CD8-positive, alpha-beta memory T cell (primary cell): Measurements from ENCODE around the gene FLT3. TPM values are rescaled to one million over a fixed set of nuclear protein-coding genes. Genes with fewer than 3 reads are reported as not detected.

Experiments used
- CTCF ChIA-PET: fragments of 350-600 bp; sonication (Branson Sonifier 250); formaldehyde crosslinking; loops from one replicate; lab custom pipeline; 2021; ENCODE audit warnings: antibody characterized with exemption; lab: Charles Lee
- POLR2A ChIA-PET: fragments of 350-600 bp; sonication (Branson Sonifier 250); formaldehyde crosslinking; loops from one replicate; lab custom pipeline; 2021; ENCODE audit warnings: antibody characterized with exemption; lab: Charles Lee
- DNase-seq, 5 donors: peaks; one replicate each; pipeline versions ENCODE4 v3.0.0 to v3.0.0-alpha.2; 2020 to 2022; ENCODE audit warnings: mixed read lengths in 1 of 5
- H3K27ac ChIP-seq: one replicate; pipeline ENCODE4 v1.7.0; 2013; ENCODE audit warnings: low read depth, mild to moderate bottlenecking, low read length, moderate library complexity
- H3K27me3 ChIP-seq: 2 replicates; pipeline ENCODE4 v1.7.0; 2013; ENCODE audit warnings: low read length, mild to moderate bottlenecking; ENCODE audit not compliant: insufficient read depth, poor library complexity, severe bottlenecking
- H3K36me3 ChIP-seq: 2 replicates; pipeline ENCODE4 v1.7.0; 2013; ENCODE audit warnings: mild to moderate bottlenecking, low read length, moderate library complexity; ENCODE audit not compliant: insufficient read depth
- H3K4me1 ChIP-seq: 2 replicates; pipeline ENCODE4 v1.7.0; 2013; ENCODE audit warnings: mild to moderate bottlenecking, low read length, moderate library complexity; ENCODE audit not compliant: insufficient read depth
- H3K4me3 ChIP-seq: 2 replicates; pipeline ENCODE4 v1.7.0; 2013; ENCODE audit warnings: mild to moderate bottlenecking, low read length
- H3K9me3 ChIP-seq: 2 replicates; pipeline ENCODE4 v1.7.0; 2013; ENCODE audit warnings: mild to moderate bottlenecking, low read length
- H3K27ac Mint-ChIP-seq, 8 donors: one replicate each; pipeline ENCODE4 v1.8.0; 2020 to 2021; ENCODE audit warnings: mixed read lengths in 8 of 8, mild to moderate bottlenecking in 6 of 8, inconsistent platforms in 3 of 8, moderate library complexity in 3 of 8
- H3K27me3 Mint-ChIP-seq, 2 donors: one replicate each; pipeline ENCODE4 v1.8.0; 2020 to 2021; ENCODE audit warnings: mixed read lengths in 2 of 2, mild to moderate bottlenecking in 1 of 2, moderate library complexity in 1 of 2
- H3K36me3 Mint-ChIP-seq, 3 donors: one replicate each; pipeline ENCODE4 v1.8.0; 2020 to 2021; ENCODE audit warnings: mixed read lengths in 3 of 3, inconsistent platforms in 1 of 3, mild to moderate bottlenecking in 1 of 3
- H3K4me1 Mint-ChIP-seq, 3 donors: one replicate each; pipeline ENCODE4 v1.8.0; 2020 to 2021; ENCODE audit warnings: mixed read lengths in 3 of 3, inconsistent platforms in 1 of 3, mild to moderate bottlenecking in 1 of 3
- H3K4me3 Mint-ChIP-seq, 7 donors: one replicate each; pipeline ENCODE4 v1.8.0; 2020 to 2021; ENCODE audit warnings: mixed read lengths in 7 of 7, mild to moderate bottlenecking in 6 of 7, moderate library complexity in 4 of 7, inconsistent platforms in 2 of 7
- H3K9me3 Mint-ChIP-seq, 5 donors: one replicate each; pipeline ENCODE4 v1.8.0; 2020 to 2022; ENCODE audit warnings: mixed read lengths in 5 of 5, mild to moderate bottlenecking in 3 of 5, moderate library complexity in 2 of 5, inconsistent platforms in 1 of 5
- polyA plus RNA-seq: library from polyadenylated mRNA; unstranded; fragments of 300-500 nt; fragmentation: Illumina TruSeq; gene quantifications from one replicate; pipeline ENCODE4 v1.2.3, GENCODE V29; 2021
- total RNA-seq, 2 experiments: library from RNA; stranded (reverse); gene quantifications; one replicate each; pipeline ENCODE4 v1.2.3, GENCODE V29; 2021

Gene FLT3
- total and polyA plus RNA-seq, 3 experiments from 2014 or later, result 0.07 TPM; not detected in 2

DNA sequence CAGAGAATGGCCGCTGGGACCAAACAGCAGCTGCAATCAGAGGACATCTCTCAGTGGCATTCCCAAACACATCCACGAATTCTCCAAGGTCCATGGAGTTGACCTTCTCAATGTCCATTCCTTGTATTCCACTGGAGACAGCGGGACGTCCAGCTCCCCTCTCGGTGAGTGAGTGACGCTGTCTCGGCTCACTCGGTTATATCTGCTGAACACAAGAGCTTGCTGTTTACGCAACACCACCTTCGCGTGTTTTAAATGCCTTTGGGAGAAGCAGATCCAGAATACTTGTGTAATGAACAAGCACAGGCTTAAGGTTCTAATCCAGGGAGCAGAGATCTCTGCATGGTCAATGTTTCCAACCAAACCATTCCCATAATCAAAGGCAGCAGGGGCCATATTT, 111.9 kb downstream of the FLT3 start, which contains the start of gene URAD:
URAD (minus strand) TSS at position 174 of the 400 bp plus-strand sequence; CDS start at position 118, 56 bp downstream.
- POLR2A ChIA-PET, result no interaction called here
- H3K4me3 Mint-ChIP-seq, result no peak within 1 kb of the TSS
- H3K4me1 Mint-ChIP-seq, result no peaks in the 10 kb centered on the region
- Histone ChIP-seq H3K4me1 (no peaks in the 10 kb centered on the region), H3K4me3 (no peak within 1 kb of the TSS), H3K9me3 (no peaks in the 10 kb centered on the region), H3K27me3 (peaks cover 6% of the 10 kb centered on the region), H3K36me3 (no peaks in the 10 kb centered on the region), H3K27ac (no peak within 1 kb of the TSS)
- H3K9me3 Mint-ChIP-seq, result no peaks in the 10 kb centered on the region
- H3K36me3 Mint-ChIP-seq, result no peaks in the 10 kb centered on the region
- DNase-seq, result no peak
- CTCF ChIA-PET, result interaction anchor here (0.9 to 8.6 kb wide), 4 partner anchors 10 to 627 kb away, joined by 3 to 75 read pairs (median 4); no protein-coding TSS in a partner anchor
- H3K27me3 Mint-ChIP-seq, result peaks cover 14 to 31% of the 10 kb centered on the region in 2 donors
- H3K27ac Mint-ChIP-seq, result no peak within 1 kb of the TSS

DNA sequence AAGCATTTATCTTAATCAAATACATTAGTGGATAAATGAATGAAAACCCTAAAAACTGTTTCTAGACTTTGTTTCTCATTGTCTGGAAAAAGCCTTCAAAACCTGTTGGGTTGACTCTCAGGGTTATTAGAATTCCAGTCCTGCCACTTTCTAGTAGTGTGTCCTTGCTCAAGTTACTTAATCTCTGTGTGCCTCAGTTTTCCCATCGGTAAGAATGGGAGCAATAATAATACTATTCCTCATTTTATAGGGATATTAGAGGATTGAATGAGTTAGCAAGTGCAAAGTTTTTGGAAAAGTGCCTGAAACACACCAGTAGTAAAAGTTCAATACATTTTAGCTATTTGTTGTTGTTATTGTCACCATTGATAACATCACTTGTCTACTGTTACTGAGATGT, 114.8 kb downstream of the FLT3 start:
- H3K9me3 Mint-ChIP-seq, result peaks cover 0 to 2% (median 0%) of the 10 kb centered on the region in 5 donors
- peaks cover 30 to 56% of the 10 kb centered on the region in 2 donors for H3K27me3 Mint-ChIP-seq
- Histone ChIP-seq H3K36me3 (no peaks in the 10 kb centered on the region), H3K27me3 (peaks cover 10% of the 10 kb centered on the region), H3K4me3 (no peak overlapping the region), H3K9me3 (no peaks in the 10 kb centered on the region), H3K4me1 (no peaks in the 10 kb centered on the region), H3K27ac (no peak overlapping the region)
- CTCF ChIA-PET, result interaction anchor here (6.0 to 8.6 kb wide), 2 partner anchors 157 to 625 kb away, joined by 75 to 76 read pairs; no protein-coding TSS in a partner anchor
- H3K4me3 Mint-ChIP-seq, result no peak overlapping the region
- peaks cover 0 to 5% (median 4%) of the 10 kb centered on the region in 3 donors for H3K4me1 Mint-ChIP-seq
- no peaks in the 10 kb centered on the region for H3K36me3 Mint-ChIP-seq
- DNase-seq, result no peak
- POLR2A ChIA-PET, result no interaction called here
- H3K27ac Mint-ChIP-seq, result no peak overlapping the region

DNA sequence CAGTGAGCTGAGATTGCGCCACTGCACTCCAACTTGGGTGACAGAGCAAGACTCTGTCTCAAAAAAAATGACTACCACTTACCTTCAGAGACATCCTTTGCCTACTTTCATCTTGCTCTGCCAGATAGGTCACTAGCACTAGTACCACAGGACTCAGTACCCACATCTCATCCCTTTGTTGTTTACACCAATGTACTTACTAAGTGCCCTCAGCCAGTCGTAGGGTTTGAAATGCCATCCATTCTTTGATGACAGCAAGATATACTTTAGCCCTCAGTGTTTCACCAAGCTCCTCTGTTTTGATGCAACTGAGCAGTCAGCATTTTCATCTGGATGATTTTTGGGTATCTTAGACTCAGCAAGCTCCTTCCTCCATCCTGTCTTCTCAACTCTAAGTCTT, 118.0 kb downstream of the FLT3 start:
- Histone ChIP-seq H3K27ac (no peak overlapping the region), H3K4me1 (peaks cover 4% of the 10 kb centered on the region), H3K9me3 (no peaks in the 10 kb centered on the region), H3K27me3 (peaks cover 22% of the 10 kb centered on the region), H3K4me3 (no peak overlapping the region), H3K36me3 (no peaks in the 10 kb centered on the region)
- H3K27me3 Mint-ChIP-seq, result peaks cover 41 to 75% of the 10 kb centered on the region in 2 donors
- no peaks in the 10 kb centered on the region for H3K36me3 Mint-ChIP-seq
- H3K9me3 Mint-ChIP-seq, result peaks cover 0 to 2% (median 0%) of the 10 kb centered on the region in 5 donors
- ChIA-PET POLR2A (no interaction called here), CTCF (interaction anchor here (0.7 to 8.6 kb wide), 5 partner anchors 17 to 997 kb away, joined by 3 to 76 read pairs (median 4); no protein-coding TSS in a partner anchor)
- no peak overlapping the region for H3K27ac Mint-ChIP-seq
- H3K4me3 Mint-ChIP-seq, result no peak overlapping the region
- peaks cover 8 to 27% (median 19%) of the 10 kb centered on the region in 3 donors for H3K4me1 Mint-ChIP-seq
- no peak for DNase-seq

DNA sequence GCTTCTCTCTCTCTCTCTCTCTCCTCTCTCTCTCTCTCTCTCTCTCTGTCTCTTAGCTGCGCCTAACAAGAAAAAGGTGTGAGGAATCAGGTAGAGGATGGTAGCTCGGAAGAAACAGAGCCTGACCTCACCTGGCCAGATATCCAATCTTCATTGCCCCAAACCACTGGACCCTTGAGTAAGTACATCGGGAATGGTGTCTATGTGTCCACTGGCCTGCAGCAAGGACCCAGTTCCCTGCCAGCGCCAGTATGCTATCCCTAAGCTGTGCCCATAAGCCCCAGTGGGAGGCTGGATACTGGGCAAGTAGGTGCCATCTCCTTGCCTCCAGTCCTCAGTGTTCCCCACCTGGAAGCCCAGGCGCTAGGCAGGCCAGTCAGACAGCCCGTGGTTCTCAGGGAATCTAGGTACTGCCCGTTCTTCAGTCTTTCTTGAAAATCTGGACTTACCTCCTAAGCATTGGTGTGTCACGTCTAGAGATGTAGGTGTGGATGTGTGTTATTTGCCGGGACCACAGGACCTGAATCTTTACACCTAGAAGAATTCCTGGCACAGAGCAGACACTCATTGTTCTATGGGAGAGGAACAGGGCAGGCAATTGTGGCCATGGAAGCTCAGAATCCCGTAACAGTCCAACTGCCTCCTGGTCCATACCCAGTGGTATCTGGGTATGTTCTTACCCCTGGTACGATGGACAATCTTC, 119.2 kb downstream of the FLT3 start:
- H3K4me3 Mint-ChIP-seq, result peak overlapping the region in 4 of 7 donors; percentile 12 to 88 (median 36)

DNA sequence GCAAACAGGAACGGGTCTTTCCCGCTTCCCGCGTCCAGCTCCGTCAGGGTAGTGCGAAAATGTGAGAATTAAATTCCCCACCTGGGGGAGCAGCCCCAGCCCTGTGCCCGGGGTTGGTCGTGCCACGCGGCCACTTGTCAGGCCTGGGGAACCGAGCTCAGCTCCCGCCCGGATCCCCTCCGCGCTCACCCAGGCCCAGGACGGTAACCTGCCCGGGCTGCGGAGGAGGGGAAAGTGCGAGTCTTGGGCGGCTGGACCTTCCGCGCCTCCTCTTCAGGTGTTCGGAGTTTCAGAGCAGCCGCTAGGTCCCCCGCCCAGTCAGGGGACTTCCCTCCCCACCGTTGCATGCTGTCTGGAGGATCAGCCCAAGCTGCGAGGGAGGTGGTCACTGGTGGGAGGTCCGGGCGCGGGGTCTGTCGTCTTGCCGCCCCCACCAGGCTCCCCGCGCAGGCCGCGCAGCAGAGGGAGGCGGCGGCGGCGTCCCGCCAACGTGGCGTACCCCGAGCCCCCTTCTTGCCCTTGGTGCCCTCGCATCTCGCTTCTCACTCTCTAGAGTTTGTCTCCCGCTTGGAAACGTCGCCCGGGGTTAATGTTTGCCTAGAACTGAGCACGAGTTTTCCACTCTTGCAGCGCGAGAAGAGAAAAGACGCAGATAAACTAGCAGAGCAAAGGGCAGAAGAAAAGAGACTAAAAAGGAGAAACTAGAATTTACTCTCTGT, 119.9 kb downstream of the FLT3 start:
- Histone ChIP-seq H3K27me3 (peaks cover 28% of the 10 kb centered on the region), H3K4me3 (no peak overlapping the region), H3K4me1 (peaks cover 4% of the 10 kb centered on the region), H3K27ac (no peak overlapping the region), H3K36me3 (no peaks in the 10 kb centered on the region), H3K9me3 (no peaks in the 10 kb centered on the region)
- peaks cover 0 to 2% (median 0%) of the 10 kb centered on the region in 5 donors for H3K9me3 Mint-ChIP-seq
- H3K27ac Mint-ChIP-seq, result peak overlapping the region in 1 of 8 donors; percentile 41
- DNase-seq, result no peak
- peaks cover 11 to 34% (median 21%) of the 10 kb centered on the region in 3 donors for H3K4me1 Mint-ChIP-seq
- ChIA-PET CTCF (interaction anchor here (1.2 kb wide), 1 partner anchor 150 kb away, joined by 4 read pairs; no protein-coding TSS in a partner anchor), POLR2A (no interaction called here)
- H3K27me3 Mint-ChIP-seq, result peaks cover 52 to 76% of the 10 kb centered on the region in 2 donors
- H3K36me3 Mint-ChIP-seq, result no peaks in the 10 kb centered on the region
- H3K4me3 Mint-ChIP-seq, result peak overlapping the region in 5 of 7 donors; percentile 50 to 88 (median 63)

More for the DNA sequence above, 119.2 kb downstream of the FLT3 start:
- Mint-ChIP-seq H3K4me1 (peaks cover 8 to 28% (median 19%) of the 10 kb centered on the region in 3 donors), H3K36me3 (no peaks in the 10 kb centered on the region), H3K27ac (no peak overlapping the region), H3K9me3 (peaks cover 0 to 2% (median 0%) of the 10 kb centered on the region in 5 donors), H3K27me3 (peaks cover 49 to 76% of the 10 kb centered on the region in 2 donors)
- Histone ChIP-seq H3K9me3 (no peaks in the 10 kb centered on the region), H3K4me1 (peaks cover 4% of the 10 kb centered on the region), H3K4me3 (no peak overlapping the region), H3K27me3 (peaks cover 28% of the 10 kb centered on the region), H3K36me3 (no peaks in the 10 kb centered on the region), H3K27ac (no peak overlapping the region)
- ChIA-PET POLR2A (no interaction called here), CTCF (interaction anchor here (6.0 to 8.6 kb wide), 2 partner anchors 152 to 620 kb away, joined by 75 to 76 read pairs; no protein-coding TSS in a partner anchor)
- no peak for DNase-seq

DNA sequence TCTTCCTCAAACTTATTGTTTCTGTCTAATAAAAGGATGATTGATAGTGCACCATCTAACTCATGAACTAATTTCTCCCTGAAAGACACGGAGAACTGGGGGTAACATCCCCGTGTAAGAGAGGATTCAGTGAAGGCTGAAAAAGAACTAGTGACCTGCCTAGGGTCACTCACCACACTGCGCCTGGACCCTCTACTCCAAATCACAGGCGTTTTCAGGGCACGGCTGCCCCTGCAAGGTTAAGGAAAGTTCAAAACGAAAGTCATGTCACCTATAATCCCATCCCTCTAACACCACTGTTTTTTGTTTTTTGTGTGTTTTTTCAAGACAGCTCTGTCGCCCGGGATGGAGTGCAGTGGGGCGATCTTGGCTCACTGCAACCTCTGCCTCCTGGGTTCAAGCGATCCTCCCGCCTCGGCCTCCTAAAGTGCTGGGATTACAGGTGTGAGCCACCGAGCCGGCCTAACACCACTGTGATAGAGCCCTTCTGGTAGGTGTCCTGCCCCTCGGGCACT, 120.6 kb downstream of the FLT3 start:
- H3K4me3 Mint-ChIP-seq, result peak overlapping the region in 5 of 7 donors; percentile 46 to 67 (median 60)
- Histone ChIP-seq H3K27me3 (peaks cover 28% of the 10 kb centered on the region), H3K4me1 (peaks cover 4% of the 10 kb centered on the region), H3K27ac (no peak overlapping the region), H3K4me3 (no peak overlapping the region), H3K9me3 (no peaks in the 10 kb centered on the region), H3K36me3 (no peaks in the 10 kb centered on the region)
- peaks cover 15 to 38% (median 21%) of the 10 kb centered on the region in 3 donors for H3K4me1 Mint-ChIP-seq
- H3K27ac Mint-ChIP-seq, result peak overlapping the region in 1 of 8 donors; percentile 41
- DNase-seq, result no peak
- H3K27me3 Mint-ChIP-seq, result peaks cover 57 to 82% of the 10 kb centered on the region in 2 donors
- CTCF ChIA-PET, result interaction anchor here (1.2 to 1.5 kb wide), 2 partner anchors 150 to 618 kb away, joined by 4 read pairs; no protein-coding TSS in a partner anchor
- no peaks in the 10 kb centered on the region for H3K36me3 Mint-ChIP-seq
- POLR2A ChIA-PET, result no interaction called here
- H3K9me3 Mint-ChIP-seq, result peaks cover 0 to 2% (median 0%) of the 10 kb centered on the region in 5 donors

DNA sequence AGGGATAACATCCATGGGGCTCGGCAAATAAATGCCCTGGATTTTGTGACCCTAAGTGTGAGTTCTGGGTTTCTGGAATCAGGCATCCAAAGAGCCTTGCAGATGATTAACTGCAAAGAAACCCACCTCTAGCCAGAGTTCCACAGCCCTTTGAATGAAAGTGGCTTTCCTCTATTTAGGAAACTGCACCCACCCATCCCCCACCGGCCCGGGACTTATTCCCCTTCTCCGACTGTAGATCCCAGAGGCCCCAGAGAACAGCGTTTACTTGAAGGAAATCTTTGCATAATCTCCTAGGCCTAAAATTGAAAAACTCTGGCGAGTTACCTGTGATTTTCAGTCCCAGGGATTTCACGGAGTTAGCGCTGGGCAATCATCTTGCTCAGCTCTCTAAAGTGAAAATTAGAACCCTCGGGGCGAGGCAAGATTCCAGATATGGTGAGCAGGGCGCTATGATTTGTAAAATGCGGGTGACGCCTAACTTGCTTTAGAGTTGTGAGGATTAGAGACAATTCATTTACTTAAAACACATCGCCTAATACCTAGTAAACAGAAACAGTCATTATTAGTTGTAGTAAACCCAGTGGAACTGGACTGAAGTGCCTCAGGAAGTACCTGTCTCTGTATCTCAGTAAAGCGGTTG, 121.3 kb downstream of the FLT3 start:
- H3K9me3 ChIP-seq, result no peaks in the 10 kb centered on the region
- Mint-ChIP-seq H3K4me3 (peak overlapping the region in 4 of 7 donors; percentile 60 to 67 (median 64)), H3K4me1 (peaks cover 15 to 38% (median 21%) of the 10 kb centered on the region in 3 donors), H3K36me3 (no peaks in the 10 kb centered on the region), H3K27me3 (peaks cover 61 to 85% of the 10 kb centered on the region in 2 donors), H3K27ac (peak overlapping the region in 1 of 8 donors; percentile 41), H3K9me3 (peaks cover 0 to 2% (median 0%) of the 10 kb centered on the region in 5 donors)
- CTCF ChIA-PET, result interaction anchor here (1.2 to 1.5 kb wide), 2 partner anchors 149 to 617 kb away, joined by 4 read pairs; no protein-coding TSS in a partner anchor
- H3K4me3 ChIP-seq, result no peak overlapping the region
- H3K27ac ChIP-seq, result no peak overlapping the region
- peaks cover 4% of the 10 kb centered on the region for H3K4me1 ChIP-seq
- POLR2A ChIA-PET, result no interaction called here
- H3K36me3 ChIP-seq, result no peaks in the 10 kb centered on the region
- DNase-seq, result no peak
- H3K27me3 ChIP-seq, result peaks cover 34% of the 10 kb centered on the region
